DND-41 (cell line): Measurements from ENCODE around the gene TWSG1.

ENCODE experiments used
- ATAC-seq: fragments of 200-7000 bp; cut with Tn5 transposase; 3 replicates; pipeline ENCODE4 v1.9.1; 2021; ENCODE audit warnings: low read depth; ENCODE audit not compliant: insufficient read depth
- DNase-seq: peaks from one replicate; pipeline ENCODE4 v3.0.0-alpha.2; 2020
- H2AFZ ChIP-seq: 2 replicates; pipeline ENCODE4 v1.6.0; 2012; ENCODE audit warnings: low read depth, low read length
- H3K27ac ChIP-seq: 2 replicates; pipeline ENCODE4 v1.5.1; 2012; ENCODE audit warnings: low read length, inconsistent platforms
- H3K27me3 ChIP-seq: fragments of 200-600 bp; sonication (generic); 2 replicates; pipeline ENCODE4 v1.6.0; 2012; ENCODE audit warnings: low read length, mild to moderate bottlenecking, inconsistent platforms; ENCODE audit not compliant: insufficient read depth, poor library complexity
- H3K36me3 ChIP-seq: 2 replicates; pipeline ENCODE4 v1.5.1; 2012; ENCODE audit warnings: low read length, inconsistent platforms; ENCODE audit not compliant: insufficient read depth
- H3K4me1 ChIP-seq: 2 replicates; pipeline ENCODE4 v1.5.1; 2012; ENCODE audit warnings: mild to moderate bottlenecking, low read length; ENCODE audit not compliant: insufficient read depth
- H3K4me2 ChIP-seq: 2 replicates; pipeline ENCODE4 v1.6.0; 2012; ENCODE audit warnings: mild to moderate bottlenecking, moderate library complexity, low read length, inconsistent platforms; ENCODE audit not compliant: insufficient read depth
- H3K4me3 ChIP-seq, 2 experiments: fragments of 200-600 bp in 1 of 2; shearing (Covaris generic) in 1 of 2; 2 replicates each; pipeline ENCODE4 v1.5.1; 2012 to 2016; ENCODE audit warnings: inconsistent platforms in 2 of 2, low read length in 2 of 2, mild to moderate bottlenecking in 2 of 2, low read depth in 1 of 2, moderate library complexity in 1 of 2
- H3K79me2 ChIP-seq: 2 replicates; pipeline ENCODE4 v1.6.0; 2012; ENCODE audit warnings: low read length, inconsistent platforms; ENCODE audit not compliant: insufficient read depth
- H3K9ac ChIP-seq: 2 replicates; pipeline ENCODE4 v1.6.0; 2012; ENCODE audit warnings: low read depth, mild to moderate bottlenecking, inconsistent platforms, low read length, moderate library complexity
- H3K9me3 ChIP-seq: 2 replicates; pipeline ENCODE4 v1.5.1; 2012; ENCODE audit warnings: low read length, moderate library complexity, mild to moderate bottlenecking, inconsistent platforms; ENCODE audit not compliant: insufficient read depth, severe bottlenecking
- H4K20me1 ChIP-seq: 2 replicates; pipeline ENCODE4 v1.6.0; 2012; ENCODE audit warnings: low read length; ENCODE audit not compliant: insufficient read depth
- EZH2 ChIP-seq: IDR thresholded peaks from 3 replicates; pipeline ENCODE4 v1.6.1; 2012; ENCODE audit warnings: borderline replicate concordance, low read depth, mild to moderate bottlenecking, moderate library complexity, low read length, inconsistent platforms; ENCODE audit not compliant: severe bottlenecking
- TF ChIP-seq, protein P1 (sequence below): IDR thresholded peaks from 2 replicates; pipeline ENCODE4 v1.5.1; 2012; ENCODE audit warnings: borderline replicate concordance, low read length, moderate library complexity, mild to moderate bottlenecking; ENCODE audit not compliant: poor library complexity, severe bottlenecking; ENCODE audit errors: extremely low read depth

The TWSG1 gene

GRCh38 chr18:9296233-9297006 lies 38.2 kb upstream of the TWSG1 start:
- H3K27me3 ChIP-seq, result no peaks in the 10 kb centered on the region
- no peak for ATAC-seq
- no peaks in the 10 kb centered on the region for H3K36me3 ChIP-seq
- H3K27ac ChIP-seq, result no peak overlapping the region
- no peaks in the 10 kb centered on the region for H3K79me2 ChIP-seq
- H2AFZ ChIP-seq, result no peak overlapping the region
- H3K4me1 ChIP-seq, result no peaks in the 10 kb centered on the region
- H3K4me2 ChIP-seq, result no peak overlapping the region
- DNase-seq, result no peak
- H3K9me3 ChIP-seq, result peaks cover 6% of the 10 kb centered on the region
- H3K4me3 ChIP-seq, result no peak overlapping the region
- TF ChIP-seq, protein P1, sequence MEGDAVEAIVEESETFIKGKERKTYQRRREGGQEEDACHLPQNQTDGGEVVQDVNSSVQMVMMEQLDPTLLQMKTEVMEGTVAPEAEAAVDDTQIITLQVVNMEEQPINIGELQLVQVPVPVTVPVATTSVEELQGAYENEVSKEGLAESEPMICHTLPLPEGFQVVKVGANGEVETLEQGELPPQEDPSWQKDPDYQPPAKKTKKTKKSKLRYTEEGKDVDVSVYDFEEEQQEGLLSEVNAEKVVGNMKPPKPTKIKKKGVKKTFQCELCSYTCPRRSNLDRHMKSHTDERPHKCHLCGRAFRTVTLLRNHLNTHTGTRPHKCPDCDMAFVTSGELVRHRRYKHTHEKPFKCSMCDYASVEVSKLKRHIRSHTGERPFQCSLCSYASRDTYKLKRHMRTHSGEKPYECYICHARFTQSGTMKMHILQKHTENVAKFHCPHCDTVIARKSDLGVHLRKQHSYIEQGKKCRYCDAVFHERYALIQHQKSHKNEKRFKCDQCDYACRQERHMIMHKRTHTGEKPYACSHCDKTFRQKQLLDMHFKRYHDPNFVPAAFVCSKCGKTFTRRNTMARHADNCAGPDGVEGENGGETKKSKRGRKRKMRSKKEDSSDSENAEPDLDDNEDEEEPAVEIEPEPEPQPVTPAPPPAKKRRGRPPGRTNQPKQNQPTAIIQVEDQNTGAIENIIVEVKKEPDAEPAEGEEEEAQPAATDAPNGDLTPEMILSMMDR, result no peak
- TF ChIP-seq EZH2, result no peak
- no peak overlapping the region for H3K9ac ChIP-seq
- no peaks in the 10 kb centered on the region for H4K20me1 ChIP-seq

GRCh38 chr18:9297007-9297393 lies 37.6 kb upstream of the TWSG1 start:
- Histone ChIP-seq H3K9ac (no peak overlapping the region), H3K27ac (no peak overlapping the region), H3K36me3 (no peaks in the 10 kb centered on the region), H3K4me1 (no peaks in the 10 kb centered on the region), H3K4me3 (no peak overlapping the region), H4K20me1 (no peaks in the 10 kb centered on the region), H3K9me3 (peaks cover 6% of the 10 kb centered on the region), H3K79me2 (no peaks in the 10 kb centered on the region), H2AFZ (no peak overlapping the region), H3K4me2 (no peak overlapping the region), H3K27me3 (no peaks in the 10 kb centered on the region)
- ATAC-seq, result no peak
- no peak for DNase-seq
- TF ChIP-seq EZH2, result no peak
- TF ChIP-seq, protein P1, result no peak

GRCh38 chr18:9304388-9305070 lies 30.0 kb upstream of the TWSG1 start:
- H3K79me2 ChIP-seq, result no peaks in the 10 kb centered on the region
- H3K27me3 ChIP-seq, result no peaks in the 10 kb centered on the region
- no peak overlapping the region for H3K9ac ChIP-seq
- H3K36me3 ChIP-seq, result no peaks in the 10 kb centered on the region
- H3K4me1 ChIP-seq, result no peaks in the 10 kb centered on the region
- TF ChIP-seq, protein P1, result no peak
- no peak for TF ChIP-seq EZH2
- no peak overlapping the region for H3K27ac ChIP-seq
- H3K9me3 ChIP-seq, result peaks cover 6% of the 10 kb centered on the region
- no peak for ATAC-seq
- H3K4me3 ChIP-seq, result no peak overlapping the region
- no peak overlapping the region for H3K4me2 ChIP-seq
- H2AFZ ChIP-seq, result no peak overlapping the region
- DNase-seq, result no peak
- no peaks in the 10 kb centered on the region for H4K20me1 ChIP-seq
